Measurements from ENCODE around the gene RNASET2. TPM values are rescaled to one million over a fixed set of nuclear protein-coding genes. Genes with fewer than 3 reads are reported as not detected.

Gene RNASET2
- total and polyA plus RNA-seq, 2 of the 13 experiments (the other 11 are each of a cell fraction or from before 2014, with no cell fraction given): 44.6 to 597 TPM

DNA sequence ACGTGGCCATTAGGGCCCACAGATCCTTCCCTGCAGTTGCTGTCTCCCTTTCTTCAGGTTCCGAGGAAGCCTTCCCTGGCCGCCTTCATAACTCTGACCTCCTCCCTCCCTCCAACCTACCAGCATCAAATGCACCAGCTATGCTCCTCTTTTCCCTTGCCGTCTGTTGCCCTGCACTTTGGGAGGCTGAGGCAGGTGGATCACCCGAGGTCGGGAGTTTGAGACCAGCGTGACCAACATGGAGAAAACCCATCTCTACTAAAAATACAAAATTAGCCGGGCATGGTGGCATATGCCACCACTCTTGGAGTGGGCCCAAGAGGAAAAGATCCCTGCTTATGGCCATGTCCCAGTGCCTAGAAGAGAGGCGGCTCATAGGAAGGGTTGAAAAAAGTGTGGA is 31.8 kb downstream of the RNASET2 start (continued):
- no peak for TF ChIP-seq THAP7 (CRISPR knock-in tag; IDR thresholded peaks at IDR 0.05)

DNA sequence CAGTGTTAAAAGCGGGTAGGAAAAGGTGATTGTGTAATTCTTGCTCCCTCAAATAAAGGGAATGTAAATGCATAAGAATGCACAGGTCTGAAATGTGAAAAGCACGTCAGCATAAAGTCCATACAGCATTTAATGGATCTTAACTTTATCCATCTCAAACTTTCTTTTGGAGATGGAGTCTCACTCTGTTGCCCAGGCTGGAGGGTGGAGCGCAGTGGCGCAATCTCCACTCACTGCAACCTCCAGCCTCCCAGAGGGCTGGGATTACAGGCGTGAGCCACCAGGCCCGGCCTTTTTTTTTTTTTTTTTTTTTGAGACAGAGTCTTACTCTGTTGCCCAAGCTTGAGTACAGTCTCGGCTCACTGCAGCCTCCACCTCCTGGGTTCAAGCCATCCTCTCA is 33.4 kb downstream of the RNASET2 start:
- DNase-seq (ENCODE audit: low spot score) (no peak), FAIRE-seq (no peak), ATAC-seq (0 out of 3 replicates have a peak, but pooled peaks have one; percentile 5)
- no peaks in the 10 kb centered on the region for H3K27me3 ChIP-seq (ENCODE audit: control insufficient read depth in 1 of 2, insufficient read depth in 2 of 2, low read length in 2 of 2)
- H3K79me2 ChIP-seq (ENCODE audit: insufficient read depth, low read length): no peaks in the 10 kb centered on the region
- no TSS peak for BruUV-seq (replicated peaks)
- no peak overlapping the region for H3K27ac ChIP-seq (ENCODE audit: extremely low read length, insufficient read depth, low read length)
- H3K9me3 ChIP-seq (ENCODE audit: low read length): no peaks in the 10 kb centered on the region
- no peak overlapping the region for H3K9ac ChIP-seq (ENCODE audit: insufficient read depth, low read depth, low read length)
- peaks cover 14% of the 10 kb centered on the region; the same call in 1 of the 2 replicates for H4K20me1 ChIP-seq (ENCODE audit: insufficient read depth, low read length)
- H2AFZ ChIP-seq (ENCODE audit: low read length): no peak overlapping the region
- 96% methylated on average over 7 of the region's 7 CpGs for WGBS (ENCODE audit: low lambda C conversion rate)
- intact Hi-C loops (cut with micrococcal nuclease; ENCODE audit: unreplicated experiment): no loop called here
- H3K4me2 ChIP-seq (ENCODE audit: low read depth, low read length): no peak overlapping the region
- H3K4me1 ChIP-seq (ENCODE audit: insufficient read depth, low read length): no peaks in the 10 kb centered on the region
- TF ChIP-seq GPN1 (CRISPR knock-in tag; IDR thresholded peaks at IDR 0.05; ENCODE audit: borderline replicate concordance) (no peak), ZNF121 (CRISPR knock-in tag; IDR thresholded peaks at IDR 0.05) (peak; percentile 46; the same call in 1 of the 2 replicates)
- ChIA-PET CTCF (ENCODE audit: low intra/inter-chr PET ratio, low total read pairs) (no interaction called here), POLR2A (no interaction called here)
- peaks cover 3 to 14% of the 10 kb centered on the region in 2 experiments; a peak in 4 of 5 replicates for H3K36me3 ChIP-seq (replicated peaks in 1 of 2; ENCODE audit: control insufficient read depth in 1 of 2, insufficient read depth in 2 of 2, low read length in 2 of 2)
- H3K4me3 ChIP-seq (replicated peaks in 1 of 3; ENCODE audit: insufficient read depth in 1 of 3, low read depth in 2 of 3, low read length in 3 of 3): no peak overlapping the region
- in situ Hi-C loops (cut with HindIII; ENCODE audit: extremely low pct_ligation_motif_present, low pct_unique_long_range_greater_than_20kb): no loop called here

DNA sequence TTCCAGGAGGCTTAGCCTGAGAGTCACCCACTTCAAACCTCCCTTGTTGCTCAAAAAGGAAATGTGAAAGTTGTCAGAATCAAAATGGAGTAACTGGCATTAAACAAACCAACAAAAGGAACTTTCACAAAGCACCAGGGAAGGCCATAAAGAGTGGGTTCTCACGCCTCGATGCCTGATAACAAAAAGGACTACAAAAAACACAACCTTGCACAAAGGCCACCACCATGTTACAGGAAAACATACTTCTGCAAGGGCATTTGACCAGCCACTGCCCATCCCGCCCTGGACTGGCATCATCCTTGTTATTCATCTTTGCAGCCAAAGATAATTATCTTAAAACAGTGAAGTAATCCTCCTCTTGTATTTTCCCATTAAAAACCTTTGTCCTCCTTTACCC is 34.8 kb downstream of the RNASET2 start:
- no TSS peak for BruUV-seq (replicated peaks)
- 99% methylated on average over 3 of the region's 3 CpGs for WGBS (ENCODE audit: low lambda C conversion rate)
- Histone ChIP-seq H3K9me3 (ENCODE audit: low read length) (0 out of 2 replicates have a peak, but pooled peaks cover 4% of the 10 kb centered on the region), H4K20me1 (ENCODE audit: insufficient read depth, low read length) (0 out of 2 replicates have a peak, but pooled peaks cover under 1% of the 10 kb centered on the region), H3K27ac (ENCODE audit: extremely low read length, insufficient read depth, low read length) (no peak overlapping the region), H3K79me2 (ENCODE audit: insufficient read depth, low read length) (no peaks in the 10 kb centered on the region), H3K4me2 (ENCODE audit: low read depth, low read length) (no peak overlapping the region), H3K4me1 (ENCODE audit: insufficient read depth, low read length) (no peaks in the 10 kb centered on the region), H3K36me3 (replicated peaks in 1 of 2; ENCODE audit: control insufficient read depth in 1 of 2, insufficient read depth in 2 of 2, low read length in 2 of 2) (peaks cover 0 to under 1% of the 10 kb centered on the region in 2 experiments; a peak in 1 of 5 replicates), H3K4me3 (replicated peaks in 1 of 3; ENCODE audit: insufficient read depth in 1 of 3, low read depth in 2 of 3, low read length in 3 of 3) (no peak overlapping the region), H3K9ac (ENCODE audit: insufficient read depth, low read depth, low read length) (no peak overlapping the region), H3K27me3 (ENCODE audit: control insufficient read depth in 1 of 2, insufficient read depth in 2 of 2, low read length in 2 of 2) (no peaks in the 10 kb centered on the region), H2AFZ (ENCODE audit: low read length) (no peak overlapping the region)
- DNase-seq (ENCODE audit: low spot score) (no peak), ATAC-seq (no peak), FAIRE-seq (no peak)
- POLR2A ChIA-PET: no interaction called here
- in situ Hi-C loops (cut with HindIII; ENCODE audit: extremely low pct_ligation_motif_present, low pct_unique_long_range_greater_than_20kb): no loop called here
- intact Hi-C loops (cut with micrococcal nuclease; ENCODE audit: unreplicated experiment): no loop called here
- CTCF ChIA-PET (ENCODE audit: low intra/inter-chr PET ratio, low total read pairs): no interaction called here
- no peak for TF ChIP-seq ZNF609 (CRISPR knock-in tag; IDR thresholded peaks at IDR 0.05; ENCODE audit: borderline replicate concordance)
- no peak for TF ChIP-seq NKX3-1 (CRISPR knock-in tag; IDR thresholded peaks at IDR 0.05)
- TF ChIP-seq XRCC5 (optimal IDR thresholded peaks at IDR 0.05; ENCODE audit: low read length): no peak
- no peak for TF ChIP-seq PAF1 (CRISPR knock-in tag; IDR thresholded peaks at IDR 0.05)
- no peak for TF ChIP-seq ZZZ3 (CRISPR knock-in tag; IDR thresholded peaks at IDR 0.05; ENCODE audit: borderline replicate concordance)
- no peak for TF ChIP-seq ZNF567 (CRISPR knock-in tag; IDR thresholded peaks at IDR 0.05; ENCODE audit: borderline replicate concordance)
- no peak for TF ChIP-seq ZNF451 (CRISPR knock-in tag; IDR thresholded peaks at IDR 0.05)
- TF ChIP-seq, protein P1, sequence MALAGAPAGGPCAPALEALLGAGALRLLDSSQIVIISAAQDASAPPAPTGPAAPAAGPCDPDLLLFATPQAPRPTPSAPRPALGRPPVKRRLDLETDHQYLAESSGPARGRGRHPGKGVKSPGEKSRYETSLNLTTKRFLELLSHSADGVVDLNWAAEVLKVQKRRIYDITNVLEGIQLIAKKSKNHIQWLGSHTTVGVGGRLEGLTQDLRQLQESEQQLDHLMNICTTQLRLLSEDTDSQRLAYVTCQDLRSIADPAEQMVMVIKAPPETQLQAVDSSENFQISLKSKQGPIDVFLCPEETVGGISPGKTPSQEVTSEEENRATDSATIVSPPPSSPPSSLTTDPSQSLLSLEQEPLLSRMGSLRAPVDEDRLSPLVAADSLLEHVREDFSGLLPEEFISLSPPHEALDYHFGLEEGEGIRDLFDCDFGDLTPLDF (CRISPR knock-in tag; IDR thresholded peaks at IDR 0.05): no peak

Measured in HepG2 (cell line).